ENCODE data around the gene PRPF6. TPM values are rescaled to one million over a fixed set of nuclear protein-coding genes. Genes with fewer than 3 reads are reported as not detected.
A peak's percentile ranks its signal among the peaks of the same experiment; 100 is the strongest.

PRPF6 gene
- total and polyA plus RNA-seq, 2 of the 13 experiments (the other 11 are each of a cell fraction or from before 2014, with no cell fraction given): 63.7 to 101 TPM

DNA sequence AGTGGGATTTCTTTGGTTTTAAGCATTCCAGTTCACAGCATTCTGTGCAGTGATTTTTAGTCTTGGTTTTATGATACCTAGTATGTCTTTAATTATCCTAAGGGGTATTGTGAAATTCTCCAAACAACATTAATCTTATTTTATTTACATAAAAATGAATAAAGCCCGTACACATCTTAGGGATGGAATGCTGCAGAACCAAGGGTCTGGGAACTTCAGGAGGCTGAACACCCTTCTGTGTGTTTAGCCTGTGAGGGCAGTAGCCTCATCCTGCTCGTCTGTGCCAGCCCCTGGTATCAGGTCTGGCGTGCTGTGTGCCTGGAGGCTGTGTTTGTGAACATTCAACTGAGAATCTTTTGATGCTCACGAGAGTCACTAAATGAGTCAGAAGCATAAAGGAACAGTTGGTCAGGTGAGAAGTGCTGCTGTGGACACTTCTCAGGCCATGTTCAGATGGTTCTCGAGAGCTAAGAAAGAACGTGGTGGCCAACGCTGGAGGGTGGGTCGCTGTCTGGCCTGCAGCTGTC lies 29.8 kb downstream of the PRPF6 start:
- no TSS peak for BruUV-seq (replicated peaks)
- Histone ChIP-seq H3K9ac (ENCODE audit: insufficient read depth, low read depth, low read length) (no peak overlapping the region), H3K27ac (ENCODE audit: extremely low read length, insufficient read depth, low read length) (no peak overlapping the region), H4K20me1 (ENCODE audit: insufficient read depth, low read length) (no peaks in the 10 kb centered on the region), H3K4me3 (replicated peaks in 1 of 3; ENCODE audit: insufficient read depth in 1 of 3, low read depth in 2 of 3, low read length in 3 of 3) (no peak overlapping the region), H3K79me2 (ENCODE audit: insufficient read depth, low read length) (peaks cover 11% of the 10 kb centered on the region), H3K4me1 (ENCODE audit: insufficient read depth, low read length) (no peaks in the 10 kb centered on the region), H3K4me2 (ENCODE audit: low read depth, low read length) (no peak overlapping the region), H3K27me3 (ENCODE audit: control insufficient read depth in 1 of 2, insufficient read depth in 2 of 2, low read length in 2 of 2) (no peaks in the 10 kb centered on the region), H2AFZ (ENCODE audit: low read length) (no peak overlapping the region), H3K36me3 (replicated peaks in 1 of 2; ENCODE audit: control insufficient read depth in 1 of 2, insufficient read depth in 2 of 2, low read length in 2 of 2) (peaks cover 53 to 84% of the 10 kb centered on the region in 2 experiments), H3K9me3 (ENCODE audit: low read length) (no peaks in the 10 kb centered on the region)
- FAIRE-seq (no peak), ATAC-seq (no peak), DNase-seq (ENCODE audit: low spot score) (no peak)
- ChIA-PET CTCF (ENCODE audit: low intra/inter-chr PET ratio, low total read pairs) (no interaction called here), POLR2A (no interaction called here)
- TF ChIP-seq SIN3A (IDR thresholded peaks at IDR 0.05; ENCODE audit: borderline replicate concordance, low read depth, low read length) (0 out of 2 replicates have a peak, but pooled peaks have one; percentile 40), PHF21A (CRISPR knock-in tag; IDR thresholded peaks at IDR 0.05) (no peak), RBM22 (optimal IDR thresholded peaks at IDR 0.05; ENCODE audit: low read length) (peak; percentile 9), AGO1 (IDR thresholded peaks at IDR 0.05; ENCODE audit: low read depth, low read length, poor library complexity, severe bottlenecking) (no peak), ADNP (CRISPR knock-in tag; IDR thresholded peaks at IDR 0.05) (no peak), HDAC6 (IDR thresholded peaks at IDR 0.05; ENCODE audit: low read depth, low read length) (no peak), ZNF883 (CRISPR knock-in tag; IDR thresholded peaks at IDR 0.05; ENCODE audit: not compliant biosample characterization) (no peak)
- in situ Hi-C loops (cut with HindIII; ENCODE audit: extremely low pct_ligation_motif_present, low pct_unique_long_range_greater_than_20kb) (no loop called here), intact Hi-C loops (cut with micrococcal nuclease; ENCODE audit: unreplicated experiment) (no loop called here)
- WGBS (ENCODE audit: low lambda C conversion rate): 98% methylated on average over 8 of the region's 8 CpGs

- no peaks in the 10 kb centered on the region for H3K4me1 ChIP-seq (ENCODE audit: insufficient read depth, low read length)
- H3K27ac ChIP-seq (ENCODE audit: extremely low read length, insufficient read depth, low read length): no peak overlapping the region
- 98% methylated on average over 16 of the region's 16 CpGs for WGBS (ENCODE audit: low lambda C conversion rate)
- ChIA-PET POLR2A (no interaction called here), CTCF (ENCODE audit: low intra/inter-chr PET ratio, low total read pairs) (no interaction called here)
- peaks cover 52 to 83% of the 10 kb centered on the region in 2 experiments for H3K36me3 ChIP-seq (replicated peaks in 1 of 2; ENCODE audit: control insufficient read depth in 1 of 2, insufficient read depth in 2 of 2, low read length in 2 of 2)
- no peak overlapping the region for H2AFZ ChIP-seq (ENCODE audit: low read length)
- no peak overlapping the region for H3K4me3 ChIP-seq (replicated peaks in 1 of 3; ENCODE audit: insufficient read depth in 1 of 3, low read depth in 2 of 3, low read length in 3 of 3)
- H3K9me3 ChIP-seq (ENCODE audit: low read length): no peaks in the 10 kb centered on the region
- DNase-seq (ENCODE audit: low spot score) (no peak), FAIRE-seq (no peak), ATAC-seq (no peak)
- intact Hi-C loops (cut with micrococcal nuclease; ENCODE audit: unreplicated experiment) (no loop called here), in situ Hi-C loops (cut with HindIII; ENCODE audit: extremely low pct_ligation_motif_present, low pct_unique_long_range_greater_than_20kb) (no loop called here)
- no TSS peak for BruUV-seq (replicated peaks)
- no peaks in the 10 kb centered on the region for H3K27me3 ChIP-seq (ENCODE audit: control insufficient read depth in 1 of 2, insufficient read depth in 2 of 2, low read length in 2 of 2)
- H3K79me2 ChIP-seq (ENCODE audit: insufficient read depth, low read length): peaks cover 11% of the 10 kb centered on the region
- H3K4me2 ChIP-seq (ENCODE audit: low read depth, low read length): no peak overlapping the region
- H3K9ac ChIP-seq (ENCODE audit: insufficient read depth, low read depth, low read length): no peak overlapping the region
- no peaks in the 10 kb centered on the region for H4K20me1 ChIP-seq (ENCODE audit: insufficient read depth, low read length)
- peak; percentile 31; the same call in 1 of the 2 replicates for TF ChIP-seq EED (CRISPR knock-in tag; IDR thresholded peaks at IDR 0.05)
- peak; percentile 41 for TF ChIP-seq AGO2 (optimal IDR thresholded peaks at IDR 0.05; ENCODE audit: low read depth, low read length)
- no peak for TF ChIP-seq ZSCAN20 (CRISPR knock-in tag; IDR thresholded peaks at IDR 0.05; ENCODE audit: borderline replicate concordance)
- no peak for TF ChIP-seq IRF2 (CRISPR knock-in tag; IDR thresholded peaks at IDR 0.05)
- TF ChIP-seq ZNF263 (CRISPR knock-in tag; IDR thresholded peaks at IDR 0.05): no peak
- 0 out of 2 replicates have a peak, but pooled peaks have one; percentile 21 for TF ChIP-seq MYC (CRISPR knock-in tag; IDR thresholded peaks at IDR 0.05; ENCODE audit: borderline replicate concordance)
- TF ChIP-seq PRDM4 (CRISPR knock-in tag; IDR thresholded peaks at IDR 0.05; ENCODE audit: borderline replicate concordance): no peak
- no peak for TF ChIP-seq CHD4 (IDR thresholded peaks at IDR 0.05; ENCODE audit: borderline replicate concordance, low read length)
- peak; percentile 17; the same call in 1 of the 2 replicates for TF ChIP-seq ZNF768 (CRISPR knock-in tag; IDR thresholded peaks at IDR 0.05)
- no peak for TF ChIP-seq ZNF784 (CRISPR knock-in tag; IDR thresholded peaks at IDR 0.05; ENCODE audit: borderline replicate concordance)
Measured at GRCh38 chr20:64011366-64011779, 30.4 kb downstream of the PRPF6 start.

Measured in HepG2 (cell line).